Cardiac fibroblast (primary cell): ENCODE results near the gene TOMM22.

Source experiments
- DNase-seq, 2 donors: peaks; one replicate each; pipeline versions ENCODE4 v3.0.0 to v3.0.0-alpha.2; 2010; ENCODE audit warnings: low read depth in 2 of 2
- H3K4me3 ChIP-seq, 2 donors: replicated peaks in 1 of 2; 1 replicate in 1 of 2; 2 replicates in 1 of 2; pipeline ENCODE4 v1.5.1; 2011; ENCODE audit warnings: low read depth in 2 of 2, low read length in 2 of 2, mild to moderate bottlenecking in 2 of 2, moderate library complexity in 1 of 2
- CTCF ChIP-seq: IDR thresholded peaks from one replicate; pipeline ENCODE4 v1.5.1; 2011; ENCODE audit warnings: low read depth, mild to moderate bottlenecking, low read length, inconsistent platforms

TOMM22 gene

GRCh38 chr22:38674888-38675287 lies 6.9 kb upstream of the TOMM22 start:
- H3K4me3 ChIP-seq: no peak overlapping the region
- TF ChIP-seq CTCF: no peak
- DNase-seq: no peak

DNA sequence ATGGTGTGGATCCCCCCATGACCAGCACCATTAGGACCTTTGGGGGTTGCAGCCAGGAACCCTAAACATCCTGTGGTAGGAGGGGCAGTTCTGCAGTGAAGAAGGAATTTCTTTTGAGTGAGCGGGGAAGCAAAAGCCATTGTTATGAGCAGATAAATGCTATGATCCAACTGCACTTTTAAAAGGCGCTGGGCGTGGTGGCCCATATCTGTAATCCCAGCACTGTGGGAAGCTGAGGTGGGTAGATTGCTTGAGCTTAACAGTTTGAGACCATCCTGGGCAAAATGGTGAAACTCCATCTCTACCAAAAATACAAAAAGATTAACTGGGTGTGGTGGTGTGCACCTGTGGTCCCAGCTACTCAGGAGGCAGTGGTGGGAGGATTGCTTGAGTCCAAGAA lies 5.9 kb upstream of the TOMM22 start:
- TF ChIP-seq CTCF: no peak
- no peak overlapping the region for H3K4me3 ChIP-seq
- no peak for DNase-seq

DNA sequence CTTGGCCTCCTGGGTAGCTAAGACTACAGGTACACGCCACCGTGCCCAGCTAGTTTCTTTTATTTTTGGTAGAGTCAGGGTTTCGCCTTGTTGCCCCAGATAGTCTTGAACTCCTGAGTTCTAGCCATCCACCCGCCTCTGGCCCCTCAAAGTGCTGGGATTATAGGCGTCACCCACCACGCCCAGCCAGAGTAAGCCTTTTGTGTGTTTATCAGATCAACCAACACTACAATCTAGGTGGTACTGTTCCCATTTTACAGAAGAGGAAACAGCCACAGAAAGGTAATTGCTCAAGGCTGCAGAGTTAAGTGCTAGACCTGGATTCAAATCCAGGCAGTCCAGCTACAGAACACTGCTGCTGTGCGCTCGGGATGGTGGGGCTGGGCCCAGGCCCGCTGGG lies 3.1 kb downstream of the TOMM22 start:
- no peak for DNase-seq
- no peak for TF ChIP-seq CTCF
- H3K4me3 ChIP-seq: no peak overlapping the region

DNA sequence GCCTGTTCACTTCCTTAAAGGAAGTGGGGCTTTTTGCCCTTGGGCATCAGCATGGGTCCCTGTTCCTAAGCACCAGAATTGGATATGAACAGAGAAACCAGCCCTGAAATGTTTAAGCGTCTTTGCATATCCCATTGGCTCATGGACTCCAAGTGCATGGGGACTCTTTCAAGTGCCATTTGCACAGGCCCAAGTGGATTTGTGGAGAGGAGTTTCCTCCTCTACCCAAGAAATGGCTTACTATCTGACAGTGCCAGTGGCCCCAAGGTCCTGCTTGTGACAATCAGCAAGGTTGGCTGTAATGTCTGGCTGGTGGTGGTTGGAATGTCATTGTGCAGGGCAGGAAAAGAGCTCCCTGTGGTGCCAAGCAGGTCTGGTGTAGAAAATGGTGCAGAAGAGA lies 4.0 kb downstream of the TOMM22 start:
- DNase-seq: no peak
- no peak overlapping the region for H3K4me3 ChIP-seq
- TF ChIP-seq CTCF: no peak

DNA sequence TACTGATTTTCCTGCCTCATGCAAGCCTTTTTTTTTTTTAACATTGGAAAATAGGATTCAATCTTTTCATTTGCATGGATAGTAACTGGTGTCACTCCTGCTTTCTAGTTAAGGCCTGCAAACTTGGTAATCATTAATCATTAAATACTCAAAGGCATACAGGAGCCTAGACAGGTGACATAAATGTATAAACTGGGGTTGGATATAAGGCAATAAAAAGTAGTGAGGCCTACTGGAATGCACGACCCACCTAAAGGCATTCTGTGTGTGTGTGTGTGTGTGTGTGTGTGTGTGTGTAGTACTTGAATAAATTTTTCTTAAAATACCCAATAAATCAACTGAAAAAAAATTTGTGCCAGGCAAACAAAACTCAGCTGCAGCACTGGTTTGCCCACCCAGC lies 7.9 kb downstream of the TOMM22 start:
- H3K4me3 ChIP-seq: no peak overlapping the region
- DNase-seq: no peak
- no peak for TF ChIP-seq CTCF

DNA sequence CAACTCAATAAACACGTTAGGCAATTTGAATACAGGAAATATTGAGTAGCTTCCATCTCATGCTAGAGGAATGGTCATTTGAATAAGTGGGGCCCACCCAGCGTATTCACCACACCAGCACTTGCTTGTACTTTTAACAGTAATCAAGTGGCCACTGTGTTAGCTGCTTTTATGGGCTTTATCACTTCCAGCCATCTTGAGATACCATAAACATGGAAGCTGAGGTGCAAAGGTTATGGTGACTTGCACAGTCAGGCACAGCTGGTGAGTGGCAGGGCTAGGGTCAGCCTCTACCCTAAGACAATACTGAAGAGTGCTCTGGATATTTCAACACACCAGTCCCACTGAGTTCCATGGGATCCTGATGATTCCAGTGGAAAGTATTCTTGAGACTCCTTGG lies 12.3 kb downstream of the TOMM22 start:
- no peak for DNase-seq
- H3K4me3 ChIP-seq: no peak overlapping the region
- TF ChIP-seq CTCF: no peak

DNA sequence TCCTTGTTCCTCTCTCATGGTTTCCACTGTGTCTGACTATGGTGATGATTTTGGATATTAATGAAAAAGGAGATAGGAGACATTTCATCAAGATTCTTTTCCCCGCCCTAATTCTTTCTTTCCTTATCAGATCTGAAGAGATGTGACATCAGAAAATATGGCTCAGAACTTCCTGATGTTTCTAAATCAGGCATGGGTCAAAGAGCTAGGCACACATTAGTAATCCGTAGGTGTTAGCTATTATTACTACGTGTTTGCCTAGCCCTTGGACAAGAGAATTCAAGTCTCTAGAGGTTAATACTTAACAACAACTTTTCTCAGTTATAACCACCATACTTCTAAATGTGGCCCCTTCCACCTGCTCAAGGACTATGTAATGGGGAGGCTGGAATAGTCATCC lies 13.2 kb downstream of the TOMM22 start:
- no peak overlapping the region for H3K4me3 ChIP-seq
- TF ChIP-seq CTCF: no peak
- DNase-seq: no peak
